Measurements from ENCODE around the gene SPATA2L.
"Not testable (repeated sequence)": the region's sequence is repeated elsewhere in the genome, so short reads cannot be mapped to it uniquely, and the experiment has no call there.

- not testable (repeated sequence) for TF ChIP-seq JUNB (CRISPR knock-in tag; IDR thresholded peaks at IDR 0.05; ENCODE audit: borderline replicate concordance); ZNF143 (CRISPR knock-in tag; IDR thresholded peaks at IDR 0.05); ZNF615 (CRISPR knock-in tag; IDR thresholded peaks at IDR 0.05; ENCODE audit: borderline replicate concordance); TFDP2 (CRISPR knock-in tag; IDR thresholded peaks at IDR 0.05); ATF2 (CRISPR knock-in tag; IDR thresholded peaks at IDR 0.05); HOXD1 (CRISPR knock-in tag; IDR thresholded peaks at IDR 0.05); CENPBD1 (CRISPR knock-in tag; IDR thresholded peaks at IDR 0.05; ENCODE audit: borderline replicate concordance, low read depth)
Measured at GRCh38 chr16:89667000-89667399, 34.5 kb downstream of the SPATA2L start.
